ENCODE data around the gene TENM3.

Gene TENM3

DNA sequence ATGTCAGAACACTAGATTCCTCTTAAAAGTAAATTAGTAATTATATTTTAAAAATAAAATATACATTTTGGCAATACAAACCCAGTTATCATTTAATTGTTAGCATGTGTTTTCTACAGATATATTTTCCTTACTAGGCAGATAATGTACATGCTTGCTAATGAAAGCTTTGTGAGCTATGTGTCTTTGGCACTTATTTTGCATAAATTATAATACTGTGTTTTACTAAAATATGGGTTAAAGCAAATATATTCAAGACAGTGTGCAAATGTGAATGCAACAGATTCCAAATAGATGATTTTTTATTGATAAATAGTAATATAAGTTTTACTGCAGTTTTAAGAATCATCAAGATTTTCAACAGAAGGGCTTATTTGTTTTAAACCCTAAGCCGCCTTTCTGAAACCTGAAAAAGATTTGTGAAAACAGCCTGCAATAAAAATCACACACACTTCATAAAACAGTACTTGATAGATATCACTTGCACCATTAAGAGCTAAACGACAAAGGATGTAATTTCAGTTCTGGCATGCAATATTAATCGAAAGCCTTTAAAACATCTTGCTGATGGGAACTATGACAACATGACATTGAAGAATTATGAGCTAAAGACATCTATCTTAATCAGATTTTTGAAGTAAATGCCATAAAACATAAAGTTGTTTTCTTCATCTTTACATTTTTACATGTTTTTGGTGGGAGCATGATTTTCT lies 340.7 kb downstream of the TENM3 start:
- TF ChIP-seq, protein P1, sequence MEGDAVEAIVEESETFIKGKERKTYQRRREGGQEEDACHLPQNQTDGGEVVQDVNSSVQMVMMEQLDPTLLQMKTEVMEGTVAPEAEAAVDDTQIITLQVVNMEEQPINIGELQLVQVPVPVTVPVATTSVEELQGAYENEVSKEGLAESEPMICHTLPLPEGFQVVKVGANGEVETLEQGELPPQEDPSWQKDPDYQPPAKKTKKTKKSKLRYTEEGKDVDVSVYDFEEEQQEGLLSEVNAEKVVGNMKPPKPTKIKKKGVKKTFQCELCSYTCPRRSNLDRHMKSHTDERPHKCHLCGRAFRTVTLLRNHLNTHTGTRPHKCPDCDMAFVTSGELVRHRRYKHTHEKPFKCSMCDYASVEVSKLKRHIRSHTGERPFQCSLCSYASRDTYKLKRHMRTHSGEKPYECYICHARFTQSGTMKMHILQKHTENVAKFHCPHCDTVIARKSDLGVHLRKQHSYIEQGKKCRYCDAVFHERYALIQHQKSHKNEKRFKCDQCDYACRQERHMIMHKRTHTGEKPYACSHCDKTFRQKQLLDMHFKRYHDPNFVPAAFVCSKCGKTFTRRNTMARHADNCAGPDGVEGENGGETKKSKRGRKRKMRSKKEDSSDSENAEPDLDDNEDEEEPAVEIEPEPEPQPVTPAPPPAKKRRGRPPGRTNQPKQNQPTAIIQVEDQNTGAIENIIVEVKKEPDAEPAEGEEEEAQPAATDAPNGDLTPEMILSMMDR (conservative IDR thresholded peaks at IDR 0.05; ENCODE audit: control insufficient read depth, insufficient read depth, low read depth, low read length) = no peak
- DNase-seq (ENCODE audit: low read depth) = no peak

DNA sequence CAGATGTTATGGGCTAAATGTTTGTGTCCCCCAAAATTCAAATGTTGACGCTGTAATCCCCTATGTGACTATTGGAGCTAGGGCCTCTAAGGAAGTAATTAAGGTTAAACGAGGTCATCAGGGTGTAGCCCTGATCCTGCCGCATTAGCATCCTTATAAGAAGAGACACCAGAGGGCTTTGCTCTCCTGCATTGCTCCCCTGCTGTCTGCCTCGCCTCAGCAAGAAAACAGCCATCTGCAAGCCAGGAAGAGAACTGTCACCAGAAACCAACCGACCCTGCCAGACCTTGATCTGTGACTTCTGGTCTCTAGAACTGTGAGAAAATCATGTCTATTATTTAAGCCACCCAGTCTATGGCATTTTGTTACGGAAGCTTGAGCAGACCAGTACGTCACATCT lies 342.1 kb downstream of the TENM3 start:
- TF ChIP-seq, protein P1 (conservative IDR thresholded peaks at IDR 0.05; ENCODE audit: control insufficient read depth, insufficient read depth, low read depth, low read length) = no peak
- DNase-seq (ENCODE audit: low read depth) = no peak

More for the DNA sequence above, 340.7 kb downstream of the TENM3 start:
- no peak overlapping the region for H3K4me3 ChIP-seq (ENCODE audit: control insufficient read depth, low read depth, low read length)

DNA sequence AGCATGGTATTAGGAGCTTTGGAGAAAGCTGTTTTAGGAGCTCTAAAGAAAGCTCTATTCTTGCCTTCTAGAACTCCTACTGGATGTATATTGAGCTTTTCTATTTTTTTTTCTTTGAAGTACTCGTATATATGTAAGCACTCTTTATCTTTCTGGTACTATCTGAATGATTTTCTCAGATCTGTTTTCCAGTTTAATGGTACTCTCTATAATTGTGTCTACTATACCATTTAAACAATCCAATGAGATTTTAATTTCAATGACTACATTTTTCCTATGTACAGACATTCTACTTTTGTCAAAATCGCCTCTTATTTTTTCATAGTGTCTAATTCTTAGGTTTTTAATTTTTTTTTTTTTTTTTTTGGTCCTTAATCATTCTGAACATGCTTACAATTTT lies 345.9 kb downstream of the TENM3 start:
- no peak for DNase-seq (ENCODE audit: low read depth)
- H3K4me3 ChIP-seq (ENCODE audit: control insufficient read depth, low read depth, low read length) = no peak overlapping the region
- TF ChIP-seq, protein P1 (conservative IDR thresholded peaks at IDR 0.05; ENCODE audit: control insufficient read depth, insufficient read depth, low read depth, low read length) = no peak

More for the DNA sequence above, 342.1 kb downstream of the TENM3 start:
- no peak overlapping the region for H3K4me3 ChIP-seq (ENCODE audit: control insufficient read depth, low read depth, low read length)

DNA sequence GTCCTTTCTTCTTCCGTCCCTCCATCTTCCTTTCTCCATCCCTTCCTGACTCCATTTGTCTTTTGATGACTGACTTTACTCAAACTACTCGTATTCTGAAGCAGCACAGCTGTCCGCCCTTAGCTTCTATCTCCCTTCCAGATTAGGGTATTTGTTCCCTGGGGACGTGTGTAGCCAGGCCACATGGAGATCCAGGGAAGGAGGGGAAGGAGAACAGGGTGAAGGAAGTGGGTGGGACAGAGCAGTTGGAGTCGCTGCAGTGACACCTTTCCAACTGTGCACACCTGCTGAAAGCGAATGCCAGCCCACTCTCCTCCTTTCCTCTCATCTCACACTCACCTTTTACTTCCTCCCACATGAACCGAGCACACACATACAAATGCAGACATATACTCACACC lies 350.2 kb downstream of the TENM3 start:
- H3K4me3 ChIP-seq (ENCODE audit: control insufficient read depth, low read depth, low read length) = no peak overlapping the region

DNA sequence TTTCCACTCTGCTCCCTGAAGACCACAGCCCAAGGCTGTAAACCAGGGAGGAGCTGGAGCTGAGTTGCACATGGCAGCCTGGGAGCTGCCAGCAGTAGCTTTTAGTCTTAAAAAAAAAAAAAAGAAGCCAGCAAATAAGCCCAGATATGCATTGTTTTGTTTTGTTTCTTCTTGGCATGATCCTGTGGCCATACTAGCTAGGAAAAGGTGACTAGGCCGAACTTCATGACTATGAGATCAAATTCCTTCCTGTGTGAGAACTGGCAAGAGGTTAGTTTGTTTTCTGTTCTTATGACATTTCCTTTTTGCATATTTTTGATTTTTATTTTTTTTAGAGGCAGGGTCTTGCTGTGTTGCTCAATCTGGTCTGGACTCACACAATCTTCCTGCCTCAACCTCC lies 350.7 kb downstream of the TENM3 start:
- peak; percentile 24 for DNase-seq (ENCODE audit: low read depth)
- no peak overlapping the region for H3K4me3 ChIP-seq (ENCODE audit: control insufficient read depth, low read depth, low read length)
- TF ChIP-seq, protein P1 (conservative IDR thresholded peaks at IDR 0.05; ENCODE audit: control insufficient read depth, insufficient read depth, low read depth, low read length) = no peak

More for the DNA sequence above, 350.2 kb downstream of the TENM3 start:
- TF ChIP-seq, protein P1 (conservative IDR thresholded peaks at IDR 0.05; ENCODE audit: control insufficient read depth, insufficient read depth, low read depth, low read length) = no peak
- DNase-seq (ENCODE audit: low read depth) = no peak

DNA sequence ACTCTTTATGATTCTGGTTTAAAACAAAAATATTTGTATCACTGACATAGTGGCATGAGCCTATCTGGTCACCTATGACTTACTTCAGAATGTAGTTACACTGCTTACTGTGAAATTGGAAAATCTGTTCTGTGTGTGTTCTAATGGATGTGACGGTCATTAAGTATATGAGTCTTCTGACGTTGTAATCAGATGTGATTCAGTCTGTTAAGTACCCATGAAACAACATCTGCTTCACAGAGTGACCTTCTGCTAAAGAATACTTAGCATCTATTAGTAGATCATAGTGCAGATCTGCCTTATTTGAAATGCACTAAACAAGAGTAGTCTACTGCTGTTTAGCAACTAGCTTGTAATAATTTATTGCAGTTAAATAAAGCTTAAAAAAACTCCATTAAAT lies 356.9 kb downstream of the TENM3 start:
- no peak overlapping the region for H3K4me3 ChIP-seq (ENCODE audit: control insufficient read depth, low read depth, low read length)
- peak; percentile 34 for DNase-seq (ENCODE audit: low read depth)
- TF ChIP-seq, protein P1 (conservative IDR thresholded peaks at IDR 0.05; ENCODE audit: control insufficient read depth, insufficient read depth, low read depth, low read length) = no peak

Data from fibroblast of mammary gland (primary cell).